ENCODE measurements around the gene BAIAP2L1. TPM values are rescaled to one million over a fixed set of nuclear protein-coding genes. Genes with fewer than 3 reads are reported as not detected.

The BAIAP2L1 gene
- total RNA-seq, 1 donor from 2014 or later = 10.9 TPM

GRCh38 chr7:98287486-98287959 is 113.4 kb downstream of the BAIAP2L1 start:
- Mint-ChIP-seq H3K36me3 (ENCODE audit: unreplicated experiment) (peaks cover 18% of the 10 kb centered on the region), H3K4me1 (ENCODE audit: unreplicated experiment) (peaks cover 56% of the 10 kb centered on the region)
- no peak for TF ChIP-seq CTCF (IDR thresholded peaks at IDR 0.05)

GRCh38 chr7:98286701-98287485 is 114.0 kb downstream of the BAIAP2L1 start:
- peak overlapping the region; percentile 97 for H3K4me3 Mint-ChIP-seq (ENCODE audit: unreplicated experiment)
- no peaks in the 10 kb centered on the region for H3K27me3 Mint-ChIP-seq (ENCODE audit: unreplicated experiment)
- TF ChIP-seq CTCF (IDR thresholded peaks at IDR 0.05) = no peak
- DNase-seq (ENCODE audit: extremely low spot score, unreplicated experiment) = no peak
- peaks cover 17% of the 10 kb centered on the region for H3K36me3 Mint-ChIP-seq (ENCODE audit: unreplicated experiment)
- peaks cover 56% of the 10 kb centered on the region for H3K4me1 Mint-ChIP-seq (ENCODE audit: unreplicated experiment)
- H3K27ac Mint-ChIP-seq (ENCODE audit: unreplicated experiment) = peak overlapping the region; percentile 81
- no peaks in the 10 kb centered on the region for H3K9me3 Mint-ChIP-seq (ENCODE audit: unreplicated experiment)

More at GRCh38 chr7:98287486-98287959, 113.4 kb downstream of the BAIAP2L1 start:
- Mint-ChIP-seq H3K4me3 (ENCODE audit: unreplicated experiment) (no peak overlapping the region), H3K27me3 (ENCODE audit: unreplicated experiment) (no peaks in the 10 kb centered on the region), H3K9me3 (ENCODE audit: unreplicated experiment) (no peaks in the 10 kb centered on the region), H3K27ac (ENCODE audit: unreplicated experiment) (no peak overlapping the region)
- no peak for DNase-seq (ENCODE audit: extremely low spot score, unreplicated experiment)

- H3K27ac Mint-ChIP-seq (ENCODE audit: unreplicated experiment) = peak overlapping the region; percentile 81
- H3K4me1 Mint-ChIP-seq (ENCODE audit: unreplicated experiment) = peaks cover 55% of the 10 kb centered on the region
- peaks cover 15% of the 10 kb centered on the region for H3K36me3 Mint-ChIP-seq (ENCODE audit: unreplicated experiment)
- peak overlapping the region; percentile 97 for H3K4me3 Mint-ChIP-seq (ENCODE audit: unreplicated experiment)
- no peak for DNase-seq (ENCODE audit: extremely low spot score, unreplicated experiment)
- H3K9me3 Mint-ChIP-seq (ENCODE audit: unreplicated experiment) = no peaks in the 10 kb centered on the region
- no peaks in the 10 kb centered on the region for H3K27me3 Mint-ChIP-seq (ENCODE audit: unreplicated experiment)
- no peak for TF ChIP-seq CTCF (IDR thresholded peaks at IDR 0.05)
Measured at GRCh38 chr7:98286093-98286539, 114.8 kb downstream of the BAIAP2L1 start.

- TF ChIP-seq CTCF (IDR thresholded peaks at IDR 0.05) = no peak
- Mint-ChIP-seq H3K4me1 (ENCODE audit: unreplicated experiment) (peaks cover 57% of the 10 kb centered on the region), H3K27ac (ENCODE audit: unreplicated experiment) (peak overlapping the region; percentile 93), H3K4me3 (ENCODE audit: unreplicated experiment) (peak overlapping the region; percentile 97), H3K9me3 (ENCODE audit: unreplicated experiment) (no peaks in the 10 kb centered on the region), H3K27me3 (ENCODE audit: unreplicated experiment) (no peaks in the 10 kb centered on the region), H3K36me3 (ENCODE audit: unreplicated experiment) (peaks cover 15% of the 10 kb centered on the region)
- no peak for DNase-seq (ENCODE audit: extremely low spot score, unreplicated experiment)
Measured at GRCh38 chr7:98285157-98286092, 115.5 kb downstream of the BAIAP2L1 start.
